Panc1 (cell line): ENCODE data around the gene KCNV2. TPM values are rescaled to one million over a fixed set of nuclear protein-coding genes. Genes with fewer than 3 reads are reported as not detected.

Experiments
- ATAC-seq: fragments of 200-7000 bp; cut with Tn5 transposase; 2 replicates; pipeline ENCODE4 v1.9.1; 2020; ENCODE audit warnings: mild to moderate bottlenecking, moderate library complexity
- BruUV-seq: library from RNA; stranded (reverse); fragments of 400-500 nt; replicated peaks from 2 replicates; lab custom pipeline; 2021; lab: Mats Ljungman, UMichigan
- CTCF ChIA-PET: fragments of 300-600 bp; sonication (Branson Sonifier 250); formaldehyde crosslinking; loops from one replicate; lab custom pipeline; 2022; ENCODE audit warnings: antibody characterized with exemption; lab: Charles Lee
- POLR2A ChIA-PET: fragments of 300-600 bp; sonication (Branson Sonifier 250); formaldehyde crosslinking; loops from one replicate; lab custom pipeline; 2022; ENCODE audit warnings: antibody characterized with exemption; lab: Charles Lee
- DNase-seq: peaks from one replicate; pipeline ENCODE4 v3.0.0-alpha.2; 2010; ENCODE audit warnings: low read depth, low spot score
- H3K27ac ChIP-seq: 2 replicates; pipeline ENCODE4 v1.5.1; 2011; ENCODE audit warnings: mild to moderate bottlenecking, low read length, inconsistent platforms
- H3K27me3 ChIP-seq: fragments of 200-500 bp; sonication (Bioruptor generic); 2 replicates; pipeline ENCODE4 v1.6.0; 2014; ENCODE audit warnings: low read length, inconsistent platforms; ENCODE audit not compliant: control insufficient read depth, insufficient read depth
- H3K36me3 ChIP-seq: fragments of 200-500 bp; sonication (Bioruptor generic); 2 replicates; pipeline ENCODE4 v1.5.1; 2014; ENCODE audit warnings: inconsistent platforms, mild to moderate bottlenecking, low read length, moderate library complexity; ENCODE audit not compliant: control insufficient read depth, insufficient read depth
- H3K4me1 ChIP-seq: 2 replicates; pipeline ENCODE4 v1.5.1; 2011; ENCODE audit warnings: inconsistent platforms, mild to moderate bottlenecking, low read length, moderate library complexity; ENCODE audit not compliant: control insufficient read depth, insufficient read depth
- H3K4me3 ChIP-seq, 2 experiments: 2 replicates each; pipeline ENCODE4 v1.5.1; 2011 to 2012; ENCODE audit warnings: low read depth in 2 of 2, low read length in 2 of 2, mild to moderate bottlenecking in 2 of 2, inconsistent platforms in 1 of 2, moderate library complexity in 1 of 2
- H3K9me3 ChIP-seq: fragments of 200-500 bp; sonication (Bioruptor generic); 2 replicates; pipeline ENCODE4 v1.5.1; 2014; ENCODE audit warnings: low read depth, mild to moderate bottlenecking, inconsistent platforms, low read length, moderate library complexity; ENCODE audit not compliant: control insufficient read depth, insufficient read depth
- POLR2AphosphoS5 ChIP-seq: IDR thresholded peaks from 2 replicates; pipeline ENCODE4 v1.6.1; 2012; ENCODE audit warnings: mild to moderate bottlenecking, low read depth, low read length, moderate library complexity
- SIN3A ChIP-seq: IDR thresholded peaks from 2 replicates; pipeline ENCODE4 v1.6.1; 2012; ENCODE audit warnings: low read depth, mild to moderate bottlenecking, low read length, moderate library complexity, borderline replicate concordance; ENCODE audit not compliant: insufficient read depth
- TCF7L2 ChIP-seq: IDR thresholded peaks from 2 replicates; pipeline ENCODE4 v1.6.1; 2011; ENCODE audit warnings: mild to moderate bottlenecking, low read depth, low read length, inconsistent platforms
- in situ Hi-C: cut with HindIII; loops from 2 replicates; pipeline ENCODE4 v1.10.0; 2016; ENCODE audit warnings: low sequenced_read_pairs, low pct_unique_long_range_greater_than_20kb
- intact Hi-C: fragments of 100-400 bp; cut with micrococcal nuclease; formaldehyde crosslinking; loops from one replicate; pipeline ENCODE4 v1.10.0; 2022; ENCODE audit not compliant: unreplicated experiment
- total RNA-seq: library from RNA; stranded (reverse); gene quantifications from one replicate; pipeline ENCODE4 v1.2.1, GENCODE V29; 2021; ENCODE audit not compliant: unreplicated experiment
- TF ChIP-seq, protein P1 (sequence below), 2 experiments: IDR thresholded peaks; 2 replicates each; pipeline ENCODE4 v1.6.1; 2011 to 2012; ENCODE audit warnings: low read depth in 2 of 2, control low read depth in 1 of 2, low read length in 1 of 2, mild to moderate bottlenecking in 1 of 2, moderate library complexity in 1 of 2; ENCODE audit not compliant: insufficient read depth in 1 of 2
- TF ChIP-seq, protein P2 (sequence below): fragments of 450-650 bp; IDR thresholded peaks from 2 replicates; pipeline ENCODE4 v1.5.1; 2017; ENCODE audit warnings: mild to moderate bottlenecking

KCNV2 gene
- total RNA-seq, 1 experiment from 2014 or later: not detected

DNA sequence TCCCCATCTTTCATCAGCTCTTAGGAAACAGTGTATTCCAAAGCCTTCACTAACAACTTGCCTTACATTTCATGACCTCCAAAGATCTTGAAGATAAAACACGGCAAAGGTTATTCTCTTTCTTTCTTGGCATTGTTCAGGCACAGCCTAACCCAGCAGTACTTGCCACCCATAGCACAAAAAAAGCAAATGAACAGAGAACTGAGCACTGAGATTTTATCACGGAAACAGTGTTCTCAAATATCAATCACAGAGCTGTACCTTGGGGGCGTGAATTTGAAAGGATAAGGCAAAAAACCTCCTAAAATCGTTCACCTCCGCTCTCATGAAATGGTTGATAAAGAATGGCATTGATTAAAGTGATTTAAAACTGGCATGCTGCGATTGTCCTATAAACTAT, 16.9 kb upstream of the KCNV2 start:
- no peaks in the 10 kb centered on the region for H3K4me1 ChIP-seq
- no TSS peak for BruUV-seq
- ATAC-seq (no peak), DNase-seq (no peak)
- no peak overlapping the region for H3K27ac ChIP-seq
- H3K9me3 ChIP-seq: no peaks in the 10 kb centered on the region
- H3K36me3 ChIP-seq: no peaks in the 10 kb centered on the region
- no peaks in the 10 kb centered on the region for H3K27me3 ChIP-seq
- no peak overlapping the region for H3K4me3 ChIP-seq
- intact Hi-C loops (no loop called here), in situ Hi-C loops (no loop called here)
- ChIA-PET POLR2A (no interaction called here), CTCF (no interaction called here)
- TF ChIP-seq SIN3A (no peak), TCF7L2 (no peak), POLR2AphosphoS5 (no peak)
- TF ChIP-seq, protein P1, sequence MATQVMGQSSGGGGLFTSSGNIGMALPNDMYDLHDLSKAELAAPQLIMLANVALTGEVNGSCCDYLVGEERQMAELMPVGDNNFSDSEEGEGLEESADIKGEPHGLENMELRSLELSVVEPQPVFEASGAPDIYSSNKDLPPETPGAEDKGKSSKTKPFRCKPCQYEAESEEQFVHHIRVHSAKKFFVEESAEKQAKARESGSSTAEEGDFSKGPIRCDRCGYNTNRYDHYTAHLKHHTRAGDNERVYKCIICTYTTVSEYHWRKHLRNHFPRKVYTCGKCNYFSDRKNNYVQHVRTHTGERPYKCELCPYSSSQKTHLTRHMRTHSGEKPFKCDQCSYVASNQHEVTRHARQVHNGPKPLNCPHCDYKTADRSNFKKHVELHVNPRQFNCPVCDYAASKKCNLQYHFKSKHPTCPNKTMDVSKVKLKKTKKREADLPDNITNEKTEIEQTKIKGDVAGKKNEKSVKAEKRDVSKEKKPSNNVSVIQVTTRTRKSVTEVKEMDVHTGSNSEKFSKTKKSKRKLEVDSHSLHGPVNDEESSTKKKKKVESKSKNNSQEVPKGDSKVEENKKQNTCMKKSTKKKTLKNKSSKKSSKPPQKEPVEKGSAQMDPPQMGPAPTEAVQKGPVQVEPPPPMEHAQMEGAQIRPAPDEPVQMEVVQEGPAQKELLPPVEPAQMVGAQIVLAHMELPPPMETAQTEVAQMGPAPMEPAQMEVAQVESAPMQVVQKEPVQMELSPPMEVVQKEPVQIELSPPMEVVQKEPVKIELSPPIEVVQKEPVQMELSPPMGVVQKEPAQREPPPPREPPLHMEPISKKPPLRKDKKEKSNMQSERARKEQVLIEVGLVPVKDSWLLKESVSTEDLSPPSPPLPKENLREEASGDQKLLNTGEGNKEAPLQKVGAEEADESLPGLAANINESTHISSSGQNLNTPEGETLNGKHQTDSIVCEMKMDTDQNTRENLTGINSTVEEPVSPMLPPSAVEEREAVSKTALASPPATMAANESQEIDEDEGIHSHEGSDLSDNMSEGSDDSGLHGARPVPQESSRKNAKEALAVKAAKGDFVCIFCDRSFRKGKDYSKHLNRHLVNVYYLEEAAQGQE (IDR thresholded peaks at IDR 0.05; ENCODE audit: insufficient read depth in 1 of 2, low read depth in 2 of 2, low read length in 1 of 2): no peak
- TF ChIP-seq, protein P2, sequence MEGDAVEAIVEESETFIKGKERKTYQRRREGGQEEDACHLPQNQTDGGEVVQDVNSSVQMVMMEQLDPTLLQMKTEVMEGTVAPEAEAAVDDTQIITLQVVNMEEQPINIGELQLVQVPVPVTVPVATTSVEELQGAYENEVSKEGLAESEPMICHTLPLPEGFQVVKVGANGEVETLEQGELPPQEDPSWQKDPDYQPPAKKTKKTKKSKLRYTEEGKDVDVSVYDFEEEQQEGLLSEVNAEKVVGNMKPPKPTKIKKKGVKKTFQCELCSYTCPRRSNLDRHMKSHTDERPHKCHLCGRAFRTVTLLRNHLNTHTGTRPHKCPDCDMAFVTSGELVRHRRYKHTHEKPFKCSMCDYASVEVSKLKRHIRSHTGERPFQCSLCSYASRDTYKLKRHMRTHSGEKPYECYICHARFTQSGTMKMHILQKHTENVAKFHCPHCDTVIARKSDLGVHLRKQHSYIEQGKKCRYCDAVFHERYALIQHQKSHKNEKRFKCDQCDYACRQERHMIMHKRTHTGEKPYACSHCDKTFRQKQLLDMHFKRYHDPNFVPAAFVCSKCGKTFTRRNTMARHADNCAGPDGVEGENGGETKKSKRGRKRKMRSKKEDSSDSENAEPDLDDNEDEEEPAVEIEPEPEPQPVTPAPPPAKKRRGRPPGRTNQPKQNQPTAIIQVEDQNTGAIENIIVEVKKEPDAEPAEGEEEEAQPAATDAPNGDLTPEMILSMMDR: no peak

DNA sequence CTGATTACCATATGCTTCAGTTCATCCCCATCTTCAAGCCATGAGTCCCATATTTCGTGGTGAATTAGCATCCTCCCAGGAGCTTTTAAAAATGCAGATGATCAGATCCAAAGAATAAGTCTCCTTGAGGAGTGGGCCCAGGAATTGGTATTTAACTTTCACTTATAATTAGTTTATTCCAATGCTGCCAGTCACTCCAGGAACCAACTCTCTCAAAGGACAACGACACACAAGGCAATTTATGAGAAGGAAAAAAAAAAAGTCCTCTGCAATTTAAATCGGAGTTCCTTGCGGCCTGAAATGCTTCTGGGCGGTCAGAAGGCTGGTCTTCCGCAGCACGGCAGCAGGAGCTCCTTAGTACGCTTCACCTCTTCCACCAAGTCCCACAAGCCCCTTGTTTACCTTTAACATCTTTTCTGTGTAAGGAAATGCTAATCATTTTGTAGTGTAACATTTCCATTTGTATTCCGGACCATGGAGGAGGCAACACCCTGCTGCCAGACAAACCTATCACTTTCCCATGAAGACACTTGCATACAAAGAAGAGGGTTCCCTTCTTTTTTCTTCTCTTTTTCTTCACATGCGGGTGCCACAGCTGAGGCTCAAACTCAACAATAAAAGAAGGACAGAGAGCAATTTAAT, 16.3 kb upstream of the KCNV2 start:
- Histone ChIP-seq H3K9me3 (no peaks in the 10 kb centered on the region), H3K4me3 (no peak overlapping the region), H3K36me3 (no peaks in the 10 kb centered on the region), H3K4me1 (no peaks in the 10 kb centered on the region), H3K27me3 (no peaks in the 10 kb centered on the region), H3K27ac (no peak overlapping the region)
- intact Hi-C loops (no loop called here), in situ Hi-C loops (no loop called here)
- TF ChIP-seq SIN3A (no peak), POLR2AphosphoS5 (no peak)
- TF ChIP-seq, protein P2: no peak
- CTCF ChIA-PET: no interaction called here
- BruUV-seq: no TSS peak
- DNase-seq: no peak
- POLR2A ChIA-PET: no interaction called here
- no peak for ATAC-seq
